Stimulated activated CD4-positive, alpha-beta T cell treated with anti-CD3 and anti-CD28 coated beads, Interleukin-1b, Interleukin-23, amount 100 ng/mL, for 48 hours (primary cell): ENCODE results near the gene SERPINB12.

Experiments used
- DNase-seq: peaks from one replicate; pipeline ENCODE4 v3.0.0-alpha.2; 2020

The SERPINB12 gene

GRCh38 chr18:63551769-63552168 lies 9.6 kb downstream of the SERPINB12 start:
- DNase-seq: no peak

- no peak for DNase-seq
Measured at GRCh38 chr18:63552581-63552980, 10.4 kb downstream of the SERPINB12 start.

GRCh38 chr18:63553081-63553480 lies 10.9 kb downstream of the SERPINB12 start:
- DNase-seq: no peak

GRCh38 chr18:63559567-63560491 lies 17.7 kb downstream of the SERPINB12 start:
- no peak for DNase-seq

- DNase-seq: no peak
Measured at GRCh38 chr18:63562284-63562683, 20.1 kb downstream of the SERPINB12 start.

- no peak for DNase-seq
Measured at GRCh38 chr18:63564021-63564420, 21.9 kb downstream of the SERPINB12 start.

GRCh38 chr18:63564561-63564960 lies 22.4 kb downstream of the SERPINB12 start:
- no peak for DNase-seq

GRCh38 chr18:63567276-63567675 lies 25.1 kb downstream of the SERPINB12 start:
- DNase-seq: no peak

- no peak for DNase-seq
Measured at GRCh38 chr18:63567825-63568224, 25.7 kb downstream of the SERPINB12 start.

GRCh38 chr18:63570721-63571120 lies 28.6 kb downstream of the SERPINB12 start:
- DNase-seq: no peak

GRCh38 chr18:63575681-63576080 lies 33.5 kb downstream of the SERPINB12 start:
- no peak for DNase-seq

GRCh38 chr18:63578357-63578958 lies 36.3 kb downstream of the SERPINB12 start:
- no peak for DNase-seq

- DNase-seq: no peak
Measured at GRCh38 chr18:63579616-63580015, 37.4 kb downstream of the SERPINB12 start.

- no peak for DNase-seq
Measured at GRCh38 chr18:63585988-63586387, 43.8 kb downstream of the SERPINB12 start.

- DNase-seq: no peak
Measured at GRCh38 chr18:63586431-63586830, 44.3 kb downstream of the SERPINB12 start.

GRCh38 chr18:63586966-63587365 lies 44.8 kb downstream of the SERPINB12 start, which contains the start of gene SERPINB13:
SERPINB13 (plus strand) TSS chr18:63587343; CDS start chr18:63588668, 1,325 bp downstream.
- DNase-seq: no peak

GRCh38 chr18:63588909-63589308 lies 46.7 kb downstream of the SERPINB12 start:
- no peak for DNase-seq

GRCh38 chr18:63590373-63590772 lies 48.2 kb downstream of the SERPINB12 start:
- DNase-seq: no peak

- DNase-seq: no peak
Measured at GRCh38 chr18:63590966-63591695, 49.0 kb downstream of the SERPINB12 start.

- DNase-seq: no peak
Measured at GRCh38 chr18:63591725-63592124, 49.6 kb downstream of the SERPINB12 start.

GRCh38 chr18:63592471-63592870 lies 50.3 kb downstream of the SERPINB12 start:
- DNase-seq: no peak

GRCh38 chr18:63596964-63597363 lies 54.8 kb downstream of the SERPINB12 start:
- DNase-seq: no peak

- DNase-seq: no peak
Measured at GRCh38 chr18:63603355-63603754, 61.2 kb downstream of the SERPINB12 start.
